ENCODE measurements around the gene PODXL2.

PODXL2 gene

GRCh38 chr3:127660621-127661251, 31.8 kb downstream of the PODXL2 start:
- DNase-seq, result no peak

GRCh38 chr3:127661600-127661999, 32.6 kb downstream of the PODXL2 start:
- no peak for DNase-seq

- no peak for DNase-seq
These were observed 33.0 kb downstream of the PODXL2 start for GRCh38 chr3:127662001-127662469.

GRCh38 chr3:127663151-127663550, 34.2 kb downstream of the PODXL2 start:
- no peak for DNase-seq

- DNase-seq, result no peak
These were observed 36.2 kb downstream of the PODXL2 start for GRCh38 chr3:127665165-127665564.

GRCh38 chr3:127665586-127665985, 36.6 kb downstream of the PODXL2 start:
- DNase-seq, result no peak

- no peak for DNase-seq
These were observed 37.7 kb downstream of the PODXL2 start for GRCh38 chr3:127666676-127667075.

GRCh38 chr3:127667119-127667681, 38.2 kb downstream of the PODXL2 start:
- DNase-seq, result no peak

GRCh38 chr3:127668906-127669305, 39.9 kb downstream of the PODXL2 start:
- no peak for DNase-seq

GRCh38 chr3:127669541-127670228, 40.7 kb downstream of the PODXL2 start:
- DNase-seq, result no peak

- DNase-seq, result no peak
These were observed 41.2 kb downstream of the PODXL2 start for GRCh38 chr3:127670229-127670559.

- no peak for DNase-seq
These were observed 42.0 kb downstream of the PODXL2 start for GRCh38 chr3:127670761-127671522.

- DNase-seq, result peak in 1 of 2 experiments; percentile 15
These were observed 42.8 kb downstream of the PODXL2 start for GRCh38 chr3:127671523-127672428.

- peak; percentile 82 to 89 for DNase-seq
These were observed 43.6 kb downstream of the PODXL2 start, which contains the start of gene ABTB1 for GRCh38 chr3:127672429-127673190. Gene ABTB1 (plus strand): TSS chr3:127672952. CDS start chr3:127673026, 74 bp downstream.

GRCh38 chr3:127673191-127674100, 44.5 kb downstream of the PODXL2 start:
- peak; percentile 39 to 40 for DNase-seq

GRCh38 chr3:127674101-127674721, 45.2 kb downstream of the PODXL2 start:
- DNase-seq, result no peak

GRCh38 chr3:127674790-127675189, 45.8 kb downstream of the PODXL2 start:
- DNase-seq, result no peak

- no peak for DNase-seq
These were observed 46.8 kb downstream of the PODXL2 start for GRCh38 chr3:127675651-127676391.

- DNase-seq, result no peak
These were observed 47.5 kb downstream of the PODXL2 start for GRCh38 chr3:127676456-127676855.

Data from stimulated activated CD4-positive, alpha-beta T cell treated with anti-CD3 and anti-CD28 coated beads, Interleukin-4, amount 100 ng/mL, for 4 hours (primary cell).